BLaER1 treated with 17β-estradiol and CSF1 and Interleukin-3, amounts not matched to agents 10 nM and 100 nM (cell line): ENCODE results near the gene WDR27.
"Not testable (repeated sequence)": the region's sequence is repeated elsewhere in the genome, so short reads cannot be mapped to it uniquely, and the experiment has no call there.

Source experiments
- H3K27ac ChIP-seq, 11 experiments: shearing (Covaris generic); formaldehyde crosslinking; 2 replicates each; pipeline ENCODE4 v1.8.1; 2022
- H3K27me3 ChIP-seq, 11 experiments: shearing (Covaris generic); formaldehyde crosslinking; 2 replicates each; pipeline ENCODE4 v1.8.1; 2022
- H3K36me3 ChIP-seq, 11 experiments: shearing (Covaris generic); formaldehyde crosslinking; 2 replicates each; pipeline ENCODE4 v1.8.1; 2022
- H3K4me1 ChIP-seq, 10 experiments: shearing (Covaris generic); formaldehyde crosslinking; 2 replicates each; pipeline ENCODE4 v1.8.1; 2022
- H3K4me2 ChIP-seq, 11 experiments: shearing (Covaris generic); formaldehyde crosslinking; 2 replicates each; pipeline ENCODE4 v1.8.1; 2022
- H3K4me3 ChIP-seq, 10 experiments: shearing (Covaris generic); formaldehyde crosslinking; 2 replicates each; pipeline ENCODE4 v1.8.1; 2022
- H3K9ac ChIP-seq, 11 experiments: shearing (Covaris generic); formaldehyde crosslinking; 2 replicates each; pipeline ENCODE4 v1.8.1; 2022
- H3K9me3 ChIP-seq, 11 experiments: shearing (Covaris generic); formaldehyde crosslinking; replicated peaks in 1 of 11; 2 replicates each; pipeline ENCODE4 v1.8.1; 2022
- H4K20me1 ChIP-seq, 11 experiments: shearing (Covaris generic); formaldehyde crosslinking; 2 replicates each; pipeline ENCODE4 v1.8.1; 2022
- Cebpa-rat ChIP-seq, 11 experiments: shearing (Covaris generic); IDR thresholded peaks; 2 replicates each; pipeline ENCODE4 v1.8.1; 2022

WDR27 gene

DNA sequence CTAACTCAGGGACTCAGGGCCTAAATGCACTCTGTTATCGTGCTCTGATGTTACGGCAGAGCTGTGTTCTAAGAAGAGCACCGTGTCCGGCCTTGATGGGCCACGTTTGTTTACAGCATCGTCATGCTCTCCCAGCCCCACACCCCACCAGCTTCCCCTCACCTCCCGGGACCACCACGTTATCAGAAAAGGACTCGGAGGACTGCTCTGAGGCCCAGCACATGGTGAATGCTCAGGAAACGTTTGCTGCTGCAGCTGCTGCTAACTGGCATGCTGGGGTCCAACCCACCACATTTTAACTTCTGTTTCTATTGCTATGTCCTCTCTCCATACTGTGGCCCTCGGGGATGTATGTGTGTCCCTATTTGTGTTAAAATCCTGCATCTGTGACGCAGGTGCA, 50.3 kb downstream of the WDR27 start:
- H3K9ac ChIP-seq: no peak overlapping the region
- H3K9me3 ChIP-seq: no peaks in the 10 kb centered on the region; a peak in 1 of 22 replicates
- no peaks in the 10 kb centered on the region; a peak in 1 of 22 replicates for H4K20me1 ChIP-seq
- H3K4me2 ChIP-seq: no peak overlapping the region
- no peaks in the 10 kb centered on the region for H3K27me3 ChIP-seq
- no peak overlapping the region for H3K27ac ChIP-seq
- peaks cover 9 to 17% (median 15%) of the 10 kb centered on the region in 10 experiments; a peak in 19 of 20 replicates for H3K4me1 ChIP-seq
- TF ChIP-seq Cebpa-rat (IDR thresholded peaks at IDR 0.05): no peak
- peaks cover 0 to 25% (median 6%) of the 10 kb centered on the region in 11 experiments; a peak in 13 of 22 replicates for H3K36me3 ChIP-seq
- no peak overlapping the region for H3K4me3 ChIP-seq

DNA sequence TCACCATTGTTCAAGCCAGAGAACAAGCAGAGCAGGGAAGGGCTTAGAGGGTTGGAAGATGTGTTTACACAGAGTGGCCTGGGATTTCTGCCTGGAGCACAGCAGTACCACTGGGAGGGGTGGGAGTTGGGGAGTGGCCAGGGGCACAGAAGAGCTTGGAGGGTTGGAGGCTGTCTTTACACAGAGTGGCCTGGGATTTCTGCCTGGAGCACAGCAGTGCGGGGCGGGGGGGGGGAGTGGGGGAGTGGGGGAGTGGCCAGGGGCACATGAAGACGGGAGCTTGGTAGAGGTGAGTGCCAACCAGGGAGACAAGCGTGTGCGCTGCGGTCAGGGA, 50.9 kb downstream of the WDR27 start:
- H4K20me1 ChIP-seq: no peaks in the 10 kb centered on the region; a peak in 1 of 22 replicates
- peaks cover 8 to 11% (median 10%) of the 10 kb centered on the region in 10 experiments; a peak in 19 of 20 replicates for H3K4me1 ChIP-seq
- no peak overlapping the region for H3K4me3 ChIP-seq

DNA sequence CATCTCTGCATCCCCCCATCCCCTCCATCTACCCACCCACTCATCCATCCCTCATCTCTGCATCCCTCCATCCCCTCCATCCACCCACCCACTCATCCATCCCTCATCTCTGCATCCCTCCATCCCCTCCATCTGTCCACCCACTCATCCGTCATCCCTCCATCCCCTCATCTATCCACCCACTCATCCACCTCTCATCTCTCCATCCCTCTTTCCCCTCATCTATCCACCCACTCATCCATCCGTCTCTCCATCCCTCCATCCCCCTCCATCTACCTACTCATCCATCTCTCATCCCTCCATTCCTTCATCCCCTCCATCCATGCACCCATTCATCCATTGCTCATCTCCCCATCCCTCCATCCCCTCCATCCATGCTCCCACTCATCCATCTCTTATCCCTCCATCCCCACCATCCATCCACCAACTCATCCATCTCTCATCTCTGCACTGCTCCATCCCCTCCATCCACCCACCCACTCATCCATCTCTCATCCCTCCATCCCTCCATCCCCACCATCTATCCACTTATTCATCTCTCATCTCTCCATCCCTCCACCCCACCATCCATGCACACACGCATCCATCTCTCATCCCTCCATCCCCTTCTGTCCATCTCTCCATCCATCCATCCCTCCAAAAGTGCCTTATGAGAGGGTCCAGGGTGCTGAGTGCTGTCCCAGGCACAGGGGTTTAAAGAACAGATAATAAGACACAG, 51.4 kb downstream of the WDR27 start:
- H3K4me1 ChIP-seq: peaks cover 3 to 6% (median 5%) of the 10 kb centered on the region in 10 experiments; a peak in 19 of 20 replicates
- H4K20me1 ChIP-seq: no peaks in the 10 kb centered on the region; a peak in 1 of 22 replicates
- no peaks in the 10 kb centered on the region for H3K27me3 ChIP-seq
- H3K36me3 ChIP-seq: peaks cover 0 to 15% (median 0%) of the 10 kb centered on the region in 11 experiments; a peak in 2 of 22 replicates
- no peak for TF ChIP-seq Cebpa-rat (IDR thresholded peaks at IDR 0.05)
- no peaks in the 10 kb centered on the region for H3K9me3 ChIP-seq
- H3K4me3 ChIP-seq: no peak overlapping the region
- H3K9ac ChIP-seq: no peak overlapping the region
- H3K4me2 ChIP-seq: no peak overlapping the region
- no peak overlapping the region for H3K27ac ChIP-seq

More for the DNA sequence above, 50.9 kb downstream of the WDR27 start:
- H3K9ac ChIP-seq: no peak overlapping the region
- TF ChIP-seq Cebpa-rat (IDR thresholded peaks at IDR 0.05): no peak
- H3K9me3 ChIP-seq: no peaks in the 10 kb centered on the region; a peak in 1 of 22 replicates
- H3K36me3 ChIP-seq: peaks cover 0 to 20% (median under 1%) of the 10 kb centered on the region in 11 experiments; a peak in 9 of 22 replicates
- no peak overlapping the region for H3K4me2 ChIP-seq
- no peaks in the 10 kb centered on the region for H3K27me3 ChIP-seq
- H3K27ac ChIP-seq: no peak overlapping the region

DNA sequence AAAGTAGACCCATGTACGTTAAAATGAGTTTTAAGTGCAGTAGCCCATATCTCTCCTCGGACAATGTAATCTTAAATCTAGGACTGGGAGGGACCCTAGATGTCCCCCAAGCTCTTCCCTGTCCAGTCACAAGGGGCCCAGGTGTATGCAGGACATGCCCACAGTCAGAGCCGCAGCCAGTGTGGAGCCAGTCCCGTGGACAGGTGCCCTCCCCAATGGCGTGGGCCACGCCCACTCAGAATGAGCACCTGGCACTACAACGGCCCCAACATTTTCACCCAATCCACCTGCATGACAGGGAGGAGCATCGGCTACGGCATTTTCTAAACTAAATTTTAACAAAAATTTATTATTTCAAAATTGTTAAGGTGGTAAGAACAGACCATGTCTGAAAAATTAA, 53.2 kb downstream of the WDR27 start:
- TF ChIP-seq Cebpa-rat (IDR thresholded peaks at IDR 0.05): no peak
- H3K27me3 ChIP-seq: no peaks in the 10 kb centered on the region
- no peaks in the 10 kb centered on the region; a peak in 1 of 22 replicates for H3K9me3 ChIP-seq
- no peak overlapping the region for H3K27ac ChIP-seq
- H3K36me3 ChIP-seq: peaks cover 0 to 15% (median 0%) of the 10 kb centered on the region in 11 experiments; a peak in 2 of 22 replicates
- H3K4me2 ChIP-seq: no peak overlapping the region
- H3K9ac ChIP-seq: no peak overlapping the region
- H3K4me1 ChIP-seq: no peaks in the 10 kb centered on the region
- no peak overlapping the region for H3K4me3 ChIP-seq
- H4K20me1 ChIP-seq: no peaks in the 10 kb centered on the region; a peak in 1 of 22 replicates

DNA sequence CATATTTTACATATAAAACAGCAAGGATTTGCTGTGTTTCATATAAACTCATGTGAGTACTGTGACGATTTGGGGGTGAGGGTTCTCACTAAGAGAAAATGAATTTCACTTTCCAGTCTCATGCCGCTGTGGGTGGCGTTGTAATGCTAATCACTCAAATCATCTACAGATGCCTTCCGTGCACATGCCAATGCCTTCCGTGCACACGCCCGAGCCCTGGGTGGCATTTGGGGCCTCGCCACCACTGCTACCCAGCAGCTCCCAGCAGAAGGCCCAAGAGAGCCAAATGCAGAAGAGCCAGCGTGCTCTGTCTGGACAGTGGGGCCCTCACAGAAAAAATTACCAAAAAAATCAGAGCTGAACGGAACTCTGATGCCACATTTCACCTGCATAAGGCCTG, 53.7 kb downstream of the WDR27 start:
- H3K4me2 ChIP-seq: no peak overlapping the region
- H3K27me3 ChIP-seq: no peaks in the 10 kb centered on the region
- H3K9ac ChIP-seq: no peak overlapping the region
- no peak for TF ChIP-seq Cebpa-rat (IDR thresholded peaks at IDR 0.05)
- no peaks in the 10 kb centered on the region for H3K4me1 ChIP-seq
- peaks cover 0 to 15% (median 0%) of the 10 kb centered on the region in 11 experiments; a peak in 2 of 22 replicates for H3K36me3 ChIP-seq
- no peaks in the 10 kb centered on the region for H4K20me1 ChIP-seq
- H3K9me3 ChIP-seq: no peaks in the 10 kb centered on the region; a peak in 1 of 22 replicates
- no peak overlapping the region for H3K4me3 ChIP-seq
- H3K27ac ChIP-seq: no peak overlapping the region

DNA sequence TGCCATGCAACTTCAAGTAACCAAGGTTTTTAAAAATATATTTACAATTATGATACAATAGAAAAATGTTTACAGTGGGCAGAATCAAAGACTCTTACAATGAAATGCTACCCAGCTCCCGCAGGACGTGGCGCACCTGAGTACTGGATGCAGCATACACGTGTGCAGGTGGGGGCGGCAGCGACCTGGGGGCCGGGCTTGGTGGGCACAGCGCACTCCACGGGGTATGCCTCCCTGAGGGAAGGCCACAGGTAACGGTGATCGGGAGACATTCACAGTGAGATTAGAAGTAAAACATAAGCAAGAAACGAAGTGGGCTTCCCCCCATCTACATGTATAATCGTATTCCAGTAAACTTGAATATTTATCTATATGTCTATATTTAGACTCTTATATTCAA, 54.2 kb downstream of the WDR27 start:
- H3K9me3 ChIP-seq: no peaks in the 10 kb centered on the region; a peak in 1 of 22 replicates
- no peaks in the 10 kb centered on the region for H3K27me3 ChIP-seq
- no peak overlapping the region for H3K9ac ChIP-seq
- no peaks in the 10 kb centered on the region for H4K20me1 ChIP-seq
- TF ChIP-seq Cebpa-rat (IDR thresholded peaks at IDR 0.05): no peak
- H3K36me3 ChIP-seq: peaks cover 0 to 15% (median 0%) of the 10 kb centered on the region in 11 experiments; a peak in 3 of 22 replicates
- no peaks in the 10 kb centered on the region for H3K4me1 ChIP-seq
- no peak overlapping the region for H3K4me2 ChIP-seq
- H3K4me3 ChIP-seq: no peak overlapping the region
- H3K27ac ChIP-seq: no peak overlapping the region

DNA sequence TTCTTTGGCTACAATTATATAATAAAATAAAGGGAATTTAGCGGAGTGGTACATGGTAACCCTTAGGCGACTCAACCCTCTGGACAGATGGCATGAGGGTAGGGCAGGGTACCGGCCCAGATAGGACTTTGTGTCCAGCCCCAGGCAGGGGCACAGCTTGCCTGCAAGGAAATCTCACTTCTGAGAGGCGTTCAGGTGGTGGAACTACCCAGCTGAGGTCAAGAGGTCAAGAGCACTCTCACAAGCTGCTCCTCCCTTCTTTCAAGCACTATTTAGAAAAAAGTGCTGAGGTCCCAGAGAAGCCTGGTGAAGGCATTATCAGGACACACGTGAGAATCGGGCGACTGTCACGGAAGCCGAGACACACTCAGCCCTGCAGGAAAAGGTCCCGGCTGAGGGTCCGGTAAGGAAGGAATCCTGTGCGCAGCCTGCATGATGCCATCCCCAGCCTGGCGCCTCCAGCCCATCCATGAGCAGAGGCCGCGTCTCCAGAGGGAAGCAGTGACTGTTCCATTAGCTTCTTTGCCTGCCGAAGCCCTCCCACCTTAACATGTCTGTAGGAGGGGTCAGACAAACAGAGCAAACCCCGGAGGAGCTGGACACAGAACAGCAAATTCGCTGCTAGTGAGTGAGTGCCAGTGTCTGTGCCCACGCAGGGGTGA, 54.8 kb downstream of the WDR27 start:
- Histone ChIP-seq H4K20me1 (no peaks in the 10 kb centered on the region), H3K4me2 (no peak overlapping the region), H3K4me1 (no peaks in the 10 kb centered on the region), H3K36me3 (peaks cover 0 to 15% (median 0%) of the 10 kb centered on the region in 11 experiments; a peak in 3 of 22 replicates), H3K27me3 (no peaks in the 10 kb centered on the region), H3K9ac (no peak overlapping the region), H3K9me3 (no peaks in the 10 kb centered on the region; a peak in 1 of 22 replicates), H3K27ac (no peak overlapping the region), H3K4me3 (no peak overlapping the region)
- no peak for TF ChIP-seq Cebpa-rat (IDR thresholded peaks at IDR 0.05)

DNA sequence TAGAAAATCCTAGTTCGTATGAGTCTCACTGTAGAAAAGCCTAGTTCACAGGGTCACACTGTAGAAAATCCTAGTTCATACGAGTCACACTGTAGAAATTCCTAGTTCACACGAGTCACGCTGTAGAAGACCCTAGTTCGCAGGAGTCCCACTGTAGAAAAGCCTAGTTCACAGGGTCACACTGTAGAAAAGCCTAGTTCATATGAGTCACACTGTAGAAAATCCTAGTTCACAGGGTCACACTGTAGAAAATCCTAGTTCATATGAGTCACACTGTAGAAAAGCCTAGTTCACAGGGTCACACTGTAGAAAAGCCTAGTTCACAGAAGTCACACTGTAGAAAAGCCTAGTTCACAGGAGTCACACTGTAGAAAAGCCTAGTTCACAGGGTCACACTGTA, 56.4 kb downstream of the WDR27 start:
- H3K4me1 ChIP-seq, H3K4me3 ChIP-seq, H3K4me2 ChIP-seq, H3K27me3 ChIP-seq, H3K36me3 ChIP-seq, H4K20me1 ChIP-seq, H3K9ac ChIP-seq, H3K27ac ChIP-seq, H3K9me3 ChIP-seq: not testable (repeated sequence)

DNA sequence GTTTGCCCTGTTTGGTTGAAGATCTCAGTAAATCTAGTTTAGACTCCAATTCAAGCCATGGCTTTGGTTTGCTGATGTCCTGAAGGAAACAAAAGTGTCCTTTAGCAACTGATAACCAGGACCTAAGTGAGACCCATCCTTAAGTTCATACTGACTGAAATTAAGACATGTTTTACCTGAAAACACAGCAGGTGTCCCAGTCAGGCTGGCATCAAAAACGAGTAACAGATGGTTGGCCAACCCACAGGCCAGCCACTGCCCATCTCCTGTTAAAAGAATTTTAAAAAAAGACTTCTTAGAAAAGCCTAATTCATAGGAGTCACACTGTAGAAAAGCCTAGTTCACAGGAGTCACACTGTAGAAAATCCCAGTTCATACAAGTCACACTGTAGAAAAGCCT, 58.3 kb downstream of the WDR27 start:
- H4K20me1 ChIP-seq: no peaks in the 10 kb centered on the region
- H3K4me1 ChIP-seq: no peaks in the 10 kb centered on the region
- H3K9ac ChIP-seq: no peak overlapping the region
- no peaks in the 10 kb centered on the region; a peak in 1 of 22 replicates for H3K9me3 ChIP-seq
- no peak overlapping the region for H3K4me2 ChIP-seq
- H3K4me3 ChIP-seq: no peak overlapping the region
- no peaks in the 10 kb centered on the region for H3K27me3 ChIP-seq
- H3K36me3 ChIP-seq: peaks cover 0 to 7% (median 0%) of the 10 kb centered on the region in 11 experiments; a peak in 2 of 22 replicates
- no peak overlapping the region for H3K27ac ChIP-seq
- TF ChIP-seq Cebpa-rat (IDR thresholded peaks at IDR 0.05): no peak
